Kasumi-1 (cell line): ENCODE measurements around the gene COLGALT1.
"Not testable (repeated sequence)": the region's sequence is repeated elsewhere in the genome, so short reads cannot be mapped to it uniquely, and the experiment has no call there.

Experiments used
- DNase-seq, 2 experiments: peaks; one replicate each; lab custom pipeline; 2025; lab: John Stamatoyannopoulos, UW

The COLGALT1 gene

DNA sequence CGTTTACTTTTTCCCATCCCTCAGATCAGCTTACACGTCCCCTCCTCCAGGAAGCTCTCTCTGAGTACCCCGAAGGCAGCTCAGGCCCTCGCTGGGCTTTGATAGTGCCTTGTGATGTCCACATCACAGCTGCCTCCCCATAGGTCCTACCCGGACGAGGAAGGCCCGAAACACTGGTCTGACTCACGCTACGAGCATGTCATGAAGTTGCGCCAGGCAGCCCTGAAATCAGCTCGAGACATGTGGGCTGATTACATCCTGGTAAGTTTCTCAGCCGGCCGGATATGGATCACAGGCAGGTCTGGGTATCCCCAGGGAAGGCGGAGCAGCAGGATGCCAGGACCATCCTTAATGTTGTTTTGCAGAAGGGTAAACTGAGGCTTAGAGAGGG lies 4.8 kb downstream of the COLGALT1 start:
- DNase-seq: no peak

DNA sequence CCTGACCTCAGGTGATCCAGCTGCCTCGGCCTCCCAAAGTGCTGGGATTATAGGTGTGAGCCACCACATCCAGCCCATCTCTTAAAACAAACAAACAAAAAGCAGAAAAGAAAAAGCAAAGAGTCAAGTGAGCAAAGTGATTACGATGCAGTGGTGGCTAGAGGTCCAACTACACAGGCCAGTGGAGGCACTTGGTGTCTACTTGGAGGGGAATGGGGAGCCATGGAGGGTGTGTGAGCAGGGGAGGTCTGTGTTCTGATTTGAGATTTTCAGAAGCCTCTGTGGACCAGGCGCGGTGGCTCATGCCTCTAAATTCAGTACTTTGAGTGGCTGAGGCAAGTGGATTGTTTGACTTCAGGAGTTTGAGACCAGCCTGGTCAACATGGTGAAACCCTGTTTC lies 6.6 kb downstream of the COLGALT1 start:
- no peak for DNase-seq

DNA sequence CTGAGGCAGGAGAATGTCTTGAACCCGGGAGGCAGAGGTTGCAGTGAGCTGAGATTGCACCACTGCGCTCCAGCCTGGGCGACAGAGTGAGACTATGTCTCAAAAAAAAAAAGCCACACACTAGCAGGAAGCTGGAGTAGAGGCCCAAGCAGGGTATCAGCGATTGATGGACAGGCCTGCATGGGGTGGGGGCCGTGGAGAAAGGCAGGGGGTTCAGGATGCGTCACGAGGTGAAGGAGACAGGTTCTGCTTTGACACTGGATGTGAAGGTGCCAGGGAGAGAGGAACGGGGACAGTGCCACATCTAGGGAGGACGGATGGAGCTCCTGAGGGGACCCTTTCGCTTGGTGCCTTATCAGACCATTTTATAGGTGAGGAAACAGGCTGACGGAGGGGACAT lies 7.1 kb downstream of the COLGALT1 start:
- no peak for DNase-seq

DNA sequence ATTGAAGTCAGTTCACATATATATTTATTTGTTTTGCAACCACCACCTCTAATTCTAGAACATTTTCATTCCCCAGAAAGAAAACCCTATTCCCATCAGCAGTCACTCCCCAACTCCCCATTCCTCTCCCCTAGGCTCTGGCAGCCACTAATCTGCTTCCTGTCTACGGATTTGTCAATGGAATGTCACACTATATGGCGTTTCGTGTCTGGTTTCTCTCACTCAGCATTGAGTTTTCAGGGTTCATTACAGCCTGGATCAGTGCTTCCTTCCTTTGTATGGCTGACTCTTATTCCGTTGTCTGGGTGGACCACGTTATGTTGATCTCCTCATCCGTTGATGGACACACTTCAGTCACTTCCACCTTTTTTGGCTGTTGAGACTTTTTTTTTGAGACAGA lies 9.3 kb downstream of the COLGALT1 start:
- no peak for DNase-seq

DNA sequence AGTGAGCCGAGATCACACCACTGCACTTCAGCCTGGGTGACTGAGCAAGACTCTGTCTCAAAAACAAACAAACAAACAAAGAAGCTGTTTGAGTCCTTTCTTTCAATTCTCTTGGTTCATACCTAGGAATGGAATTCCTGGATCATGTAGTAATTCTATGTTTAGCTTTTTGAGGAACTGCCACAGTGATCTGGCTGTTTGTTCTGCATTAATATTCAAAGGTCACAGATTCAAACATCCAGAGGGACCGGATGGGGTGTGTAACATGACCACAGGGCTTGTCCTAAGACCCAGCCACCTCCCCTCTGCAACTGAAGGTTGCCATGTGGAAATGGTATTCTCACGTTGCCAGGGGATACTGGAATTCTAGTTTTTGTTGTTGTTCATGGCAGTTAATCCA lies 10.2 kb downstream of the COLGALT1 start:
- no peak for DNase-seq

DNA sequence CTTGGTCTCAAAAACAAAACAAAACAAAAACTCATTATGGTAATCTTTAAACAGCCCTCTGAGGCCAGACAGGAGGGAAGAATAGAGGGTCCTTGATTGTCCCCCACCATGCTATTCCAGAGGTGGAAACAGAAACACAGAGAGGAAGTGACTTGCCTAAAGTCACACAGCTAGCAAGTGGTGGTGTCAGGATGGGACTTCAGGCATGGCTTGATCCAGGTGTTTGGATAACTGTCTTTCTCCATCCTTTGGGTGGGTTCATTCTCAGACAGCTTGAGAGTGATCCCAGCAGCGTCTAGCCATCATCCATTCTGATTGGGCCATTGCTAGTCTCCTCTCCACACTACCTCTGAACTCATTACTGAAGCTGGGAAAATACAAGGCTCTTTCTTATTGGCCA lies 12.5 kb downstream of the COLGALT1 start:
- DNase-seq: no peak

DNA sequence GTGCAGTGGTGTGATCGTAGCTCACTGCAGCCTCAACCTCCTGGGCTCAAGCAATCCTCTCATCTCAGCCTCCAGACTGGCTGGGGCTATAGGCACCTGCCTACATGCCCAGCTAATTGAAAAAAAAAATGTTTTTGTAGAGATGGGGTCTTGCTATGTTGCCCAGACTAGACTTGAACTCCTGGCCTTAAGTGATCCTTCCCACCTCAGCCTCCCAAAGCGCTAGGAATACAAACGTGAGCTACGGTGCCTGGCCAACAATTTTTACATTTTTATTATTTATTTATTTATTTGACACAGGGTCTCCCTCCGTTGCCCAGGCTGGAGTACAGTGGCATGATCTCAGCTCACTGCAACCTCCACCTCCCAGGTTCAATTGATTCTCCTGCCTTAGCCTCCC lies 14.8 kb downstream of the COLGALT1 start:
- DNase-seq: not testable (repeated sequence)

DNA sequence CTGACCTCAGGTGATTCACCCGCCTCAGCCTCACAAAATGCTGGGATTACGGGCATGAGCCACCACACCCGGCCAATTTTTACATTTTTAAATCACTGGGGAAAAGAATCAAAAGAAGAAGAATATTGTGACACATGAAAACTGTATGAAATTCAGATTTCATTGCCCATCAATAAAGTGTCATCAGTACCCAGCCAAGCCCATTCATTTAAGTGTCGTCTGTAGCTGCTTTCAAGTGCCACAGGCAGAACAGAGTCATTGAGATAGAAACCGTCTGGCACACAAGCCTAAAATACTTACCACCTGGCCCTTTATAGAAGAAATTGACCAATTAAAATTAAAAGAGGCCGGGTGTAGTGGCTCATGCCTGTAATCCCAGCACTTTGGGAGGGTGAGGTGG lies 15.3 kb downstream of the COLGALT1 start:
- no peak for DNase-seq

DNA sequence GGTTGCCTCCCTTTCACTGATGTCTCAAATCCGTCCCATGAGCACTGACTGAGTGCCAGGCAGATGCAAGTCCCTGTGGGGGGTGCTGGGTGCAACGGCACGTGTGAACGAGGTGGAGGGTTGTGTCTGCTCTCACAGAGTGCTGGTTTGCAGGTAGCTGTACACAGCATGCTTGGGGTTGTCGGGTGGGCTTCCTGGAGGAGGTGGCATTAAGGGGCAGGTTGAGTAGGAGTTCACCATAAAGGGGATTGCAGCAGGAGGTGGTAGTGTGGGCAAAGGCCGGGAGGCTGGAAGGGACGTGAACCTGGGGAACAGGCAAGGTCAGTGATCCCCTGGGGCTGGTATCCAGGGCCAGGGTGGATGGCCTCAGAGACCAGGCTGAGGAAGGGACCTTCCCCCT lies 17.2 kb downstream of the COLGALT1 start:
- DNase-seq: no peak

DNA sequence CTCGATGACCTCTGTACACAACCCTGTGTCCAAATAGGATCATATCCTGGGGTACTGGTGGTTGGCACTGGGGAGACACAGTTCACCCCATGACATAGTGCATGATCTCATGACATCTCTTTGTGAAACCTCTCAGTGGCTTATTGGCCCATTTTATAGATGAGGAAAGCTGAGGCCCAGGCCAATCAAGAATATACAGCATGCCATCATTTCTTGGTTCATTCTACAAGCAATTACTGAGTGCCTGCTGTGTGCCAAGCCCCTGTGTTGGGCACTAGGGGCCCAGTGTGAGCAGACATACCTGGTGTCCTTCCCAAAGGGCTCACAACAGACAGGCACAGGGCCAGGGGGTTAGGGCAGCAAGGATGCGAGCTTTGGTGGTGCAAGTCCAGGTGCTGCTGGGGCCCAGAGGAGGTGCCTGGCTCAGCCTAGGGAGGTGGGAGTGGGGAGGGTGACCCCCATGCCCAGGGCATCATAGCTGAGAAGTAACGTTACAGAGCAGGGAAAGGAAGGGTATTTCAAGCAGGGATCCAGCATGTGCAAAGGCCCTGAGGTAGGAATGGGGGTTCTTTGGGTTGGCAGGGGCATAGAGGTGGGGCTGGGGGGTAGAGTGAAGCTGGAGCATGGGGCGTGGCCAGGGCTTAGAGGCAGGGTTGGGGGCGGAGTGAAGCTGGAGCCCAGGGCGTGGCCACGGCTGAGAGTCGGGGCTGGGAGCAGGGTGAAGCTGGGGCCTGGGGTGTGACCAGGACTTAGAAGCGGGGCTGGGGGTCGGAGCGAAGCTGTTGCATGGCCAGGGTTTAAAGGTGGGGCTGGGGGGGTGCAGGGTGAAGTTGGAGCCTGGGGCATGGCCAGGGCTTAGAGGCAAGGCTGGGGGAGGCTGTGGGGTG lies 20.7 kb downstream of the COLGALT1 start:
- no peak for DNase-seq

DNA sequence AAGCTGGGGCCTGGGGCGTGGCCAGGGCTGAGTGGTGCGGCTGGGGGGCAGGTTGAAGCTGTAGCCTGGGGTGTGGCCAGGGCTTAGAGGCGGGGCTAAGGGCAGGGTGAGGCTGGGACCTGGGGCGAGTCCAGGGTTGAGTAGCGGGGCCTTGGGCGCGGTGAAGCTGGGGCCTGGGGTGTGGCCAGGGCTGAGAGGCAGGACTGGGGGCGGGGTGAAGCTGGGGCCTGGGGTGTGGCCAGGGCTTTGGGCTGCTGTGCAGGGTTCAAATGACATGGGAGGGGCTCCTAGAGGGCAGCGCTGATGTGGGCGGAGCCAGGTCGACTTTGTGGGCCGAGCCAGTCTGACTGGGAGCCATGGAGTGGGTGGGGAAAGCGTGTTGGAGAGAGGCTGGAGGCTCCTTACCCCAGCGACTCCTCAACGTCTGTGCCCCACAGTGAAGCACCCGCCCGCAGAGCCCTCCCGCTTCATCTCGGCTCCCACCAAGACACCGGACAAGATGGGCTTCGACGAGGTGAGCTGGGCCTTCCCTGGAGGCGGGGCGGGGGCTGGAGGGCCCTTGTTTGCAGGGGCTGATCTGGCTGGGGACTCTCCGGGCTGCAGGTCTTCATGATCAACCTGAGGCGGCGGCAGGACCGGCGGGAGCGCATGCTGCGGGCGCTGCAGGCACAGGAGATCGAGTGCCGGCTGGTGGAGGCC lies 21.5 kb downstream of the COLGALT1 start:
- DNase-seq: peak; percentile 37 to 41

DNA sequence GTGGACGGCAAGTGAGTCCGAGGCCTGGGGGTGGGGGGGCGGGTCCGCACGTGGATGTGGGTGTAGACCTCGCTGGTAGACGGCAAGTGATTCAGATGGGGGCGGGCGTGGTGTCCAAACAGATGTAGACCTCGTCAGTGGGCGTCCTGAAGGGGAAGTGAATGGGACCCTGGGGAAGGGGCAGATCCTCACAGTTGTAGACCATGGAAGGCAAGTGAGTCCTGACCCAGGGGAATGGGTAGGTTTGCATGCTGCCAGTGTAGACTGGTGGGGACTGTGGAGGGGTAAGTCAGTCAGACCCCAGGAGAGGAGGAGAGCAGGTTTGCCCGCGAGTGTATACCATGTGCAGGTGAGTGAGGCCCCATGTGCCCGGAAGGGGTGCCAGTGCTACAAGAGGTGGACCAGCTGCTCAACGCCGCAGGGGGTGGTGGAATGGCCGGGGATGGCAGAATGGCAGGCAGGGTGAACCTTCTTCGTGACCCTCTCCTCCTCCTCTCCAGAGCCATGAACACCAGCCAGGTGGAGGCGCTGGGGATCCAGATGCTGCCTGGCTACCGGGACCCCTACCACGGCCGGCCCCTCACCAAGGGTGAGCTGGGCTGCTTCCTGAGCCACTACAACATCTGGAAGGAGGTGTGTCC lies 22.1 kb downstream of the COLGALT1 start:
- DNase-seq: no peak

DNA sequence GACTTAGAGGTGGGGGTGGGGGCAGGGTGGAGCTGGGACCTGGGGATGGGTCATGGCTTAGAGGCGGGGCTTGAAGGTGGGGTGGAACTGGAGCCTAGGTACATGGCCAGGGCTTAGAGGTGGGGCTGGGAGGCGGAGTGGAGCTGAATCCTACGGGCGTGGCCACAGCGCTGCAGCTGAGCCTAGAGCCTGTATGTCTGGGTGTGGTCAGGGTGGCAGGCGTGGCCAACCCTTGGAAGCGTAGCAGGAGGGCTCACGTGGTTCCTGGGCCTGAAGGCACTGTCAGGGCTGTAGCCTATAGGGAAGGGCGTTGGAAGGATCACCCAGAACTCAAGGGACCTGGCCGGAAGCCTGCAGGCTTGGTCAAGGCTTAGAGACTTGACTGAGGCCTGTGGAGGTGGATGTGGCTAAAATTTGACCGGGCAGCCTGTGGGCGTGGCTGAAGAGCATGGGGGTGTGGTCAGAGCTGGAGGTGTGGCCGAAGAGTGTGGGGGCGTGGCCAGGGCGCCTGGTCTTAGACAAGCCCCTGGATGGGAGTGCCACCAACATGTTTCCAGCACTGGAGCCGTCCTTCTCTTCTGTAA lies 24.3 kb downstream of the COLGALT1 start:
- DNase-seq: peak; percentile 10 to 25

DNA sequence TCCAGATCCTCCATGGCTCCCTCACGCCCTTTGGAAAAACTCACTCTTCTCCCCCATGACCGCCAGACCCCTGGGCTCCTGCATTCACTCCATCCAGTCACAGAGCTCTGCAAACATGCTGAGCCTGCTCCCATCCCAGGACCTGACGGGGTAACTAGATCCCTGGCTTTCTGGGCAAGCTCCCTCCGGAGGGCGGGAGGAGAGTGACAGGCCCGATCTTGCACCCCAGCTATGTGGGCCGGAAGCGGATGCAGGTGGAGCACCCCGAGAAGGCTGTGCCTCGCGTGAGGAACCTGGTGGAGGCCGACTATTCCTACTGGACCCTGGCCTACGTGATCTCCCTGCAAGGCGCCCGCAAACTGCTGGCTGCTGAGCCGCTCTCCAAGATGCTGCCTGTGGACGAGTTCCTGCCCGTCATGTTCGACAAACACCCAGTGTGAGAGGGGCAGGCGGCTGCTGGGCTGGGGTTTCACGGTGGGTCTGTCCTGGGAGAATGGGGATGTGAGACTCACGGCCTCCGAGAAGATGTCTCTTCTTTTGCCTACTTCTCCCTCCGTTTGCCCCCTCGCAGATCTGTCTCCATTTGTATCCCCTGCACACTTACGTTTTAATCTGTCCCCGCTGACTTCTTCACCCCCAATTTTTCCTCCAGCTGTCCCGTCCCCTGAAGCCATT lies 25.2 kb downstream of the COLGALT1 start:
- no peak for DNase-seq

DNA sequence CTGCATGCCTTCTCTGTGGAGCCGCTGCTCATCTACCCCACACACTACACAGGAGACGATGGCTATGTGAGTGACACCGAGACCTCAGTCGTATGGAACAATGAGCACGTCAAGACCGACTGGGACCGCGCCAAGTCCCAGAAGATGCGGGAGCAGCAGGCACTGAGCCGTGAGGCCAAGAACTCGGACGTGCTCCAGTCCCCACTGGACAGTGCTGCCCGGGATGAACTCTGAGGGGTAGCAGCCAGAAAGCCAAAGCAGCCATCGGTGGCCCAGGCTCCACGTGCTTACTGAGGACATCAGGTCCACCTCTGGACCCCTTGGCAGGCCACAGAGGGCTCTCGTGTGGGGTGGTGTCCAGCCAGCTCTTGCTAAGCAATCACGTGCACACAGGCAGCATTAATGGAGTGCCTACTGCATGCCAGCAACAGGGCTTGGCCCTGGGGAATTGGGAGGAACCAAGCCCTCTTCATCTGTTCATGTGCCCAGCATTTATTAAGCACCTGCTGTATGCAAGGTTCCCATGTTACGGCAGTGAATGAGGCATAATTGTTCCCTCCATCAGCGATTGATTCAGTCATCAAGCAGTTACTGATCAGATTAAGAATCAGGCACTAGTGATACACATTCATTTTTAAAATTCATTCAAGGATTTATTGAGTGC lies 25.9 kb downstream of the COLGALT1 start:
- DNase-seq: no peak

DNA sequence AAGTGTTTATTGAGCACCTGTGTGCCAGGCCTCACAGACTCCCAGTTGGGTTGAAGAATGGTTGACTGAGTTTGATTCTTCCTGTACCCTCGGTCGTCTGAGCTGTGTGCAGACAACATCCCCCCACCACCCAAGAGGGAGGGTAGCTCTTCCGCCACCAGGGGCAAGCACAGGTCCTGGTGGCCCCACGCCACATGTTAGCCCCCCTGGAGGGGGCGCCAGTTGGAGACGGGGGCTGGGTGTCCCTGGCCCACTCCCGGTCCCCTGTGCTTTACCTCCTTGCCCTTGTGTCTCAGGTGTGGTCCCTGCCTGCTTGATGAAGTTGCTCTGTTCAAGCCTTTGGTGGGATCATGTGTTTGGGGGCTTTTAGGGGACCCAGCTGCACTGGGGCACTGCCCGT lies 27.2 kb downstream of the COLGALT1 start:
- no peak for DNase-seq

DNA sequence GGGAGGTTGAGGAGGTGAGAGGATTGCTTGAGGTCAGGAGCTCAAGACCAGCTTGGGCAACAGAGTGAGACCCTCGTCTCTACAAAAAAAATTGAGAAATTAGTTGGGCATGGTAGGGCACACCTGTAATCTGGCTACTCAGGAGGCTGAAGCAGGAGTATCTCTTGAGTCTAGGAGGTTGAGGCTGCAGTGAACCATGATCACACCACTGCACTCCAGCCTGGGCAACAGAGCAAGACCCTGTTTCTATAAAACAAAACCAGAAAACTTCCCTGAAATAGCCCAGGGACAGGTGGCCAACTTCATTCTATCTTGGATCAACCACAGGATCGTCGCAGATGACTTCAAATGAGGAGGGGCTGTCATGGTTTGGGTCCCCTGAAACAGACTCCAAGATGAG lies 28.7 kb downstream of the COLGALT1 start:
- DNase-seq: no peak

DNA sequence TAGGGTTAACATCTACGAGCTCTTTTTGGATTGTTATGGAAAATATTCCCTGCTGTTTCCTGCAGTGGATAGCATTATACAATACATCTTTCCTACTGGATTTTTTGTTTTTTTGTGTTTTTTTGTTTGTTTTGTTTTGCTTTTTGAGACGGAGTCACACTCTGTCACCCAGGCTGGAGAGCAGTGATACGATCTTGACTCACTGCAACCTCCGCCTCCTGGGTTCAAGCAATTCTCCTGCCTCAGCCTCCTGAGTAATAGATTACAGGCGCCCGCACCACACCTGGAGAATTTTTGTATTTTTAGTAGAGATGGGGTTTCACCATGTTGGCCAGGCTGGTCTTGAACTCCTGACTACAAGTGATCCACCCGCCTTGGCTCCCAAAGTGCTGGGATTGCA lies 29.9 kb downstream of the COLGALT1 start:
- not testable (repeated sequence) for DNase-seq

DNA sequence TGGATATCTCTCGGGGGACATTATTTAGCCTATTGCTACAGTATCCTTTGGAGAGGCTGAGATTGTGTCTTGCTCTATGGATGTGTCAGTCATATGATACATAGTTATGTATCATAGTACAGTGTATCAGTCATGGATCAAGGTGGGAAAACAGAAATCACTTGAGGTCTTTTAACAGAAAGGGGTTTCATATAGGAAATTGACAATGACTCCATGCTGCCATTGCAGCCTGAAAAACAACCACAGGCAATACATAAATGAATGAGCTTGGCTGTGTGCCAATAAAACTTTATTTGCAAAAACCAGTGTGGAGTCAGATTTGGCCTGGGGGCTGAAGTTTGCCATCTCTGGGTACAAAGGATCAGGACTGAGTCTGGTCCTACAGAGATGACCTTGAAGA lies 35.4 kb downstream of the COLGALT1 start:
- no peak for DNase-seq

DNA sequence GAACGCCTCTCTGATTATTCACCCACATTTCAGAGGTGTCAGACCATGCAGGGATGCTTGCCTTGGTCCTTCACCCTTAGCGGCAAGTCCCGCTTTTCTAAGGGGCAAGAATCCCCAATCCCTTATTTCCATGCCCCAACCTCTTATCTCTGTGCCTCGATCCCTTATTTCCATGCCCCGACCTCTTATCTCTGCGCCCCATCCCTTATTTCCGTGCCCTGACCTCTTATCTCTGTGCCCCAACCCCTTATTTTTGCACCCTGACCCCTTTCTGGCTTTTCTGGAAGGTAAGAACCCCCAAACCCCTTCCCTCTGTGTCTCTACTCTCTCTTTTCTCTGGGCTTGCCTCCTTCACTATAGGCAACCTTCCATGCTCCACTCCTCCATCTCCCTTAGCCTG lies 38.8 kb downstream of the COLGALT1 start:
- not testable (repeated sequence) for DNase-seq

DNA sequence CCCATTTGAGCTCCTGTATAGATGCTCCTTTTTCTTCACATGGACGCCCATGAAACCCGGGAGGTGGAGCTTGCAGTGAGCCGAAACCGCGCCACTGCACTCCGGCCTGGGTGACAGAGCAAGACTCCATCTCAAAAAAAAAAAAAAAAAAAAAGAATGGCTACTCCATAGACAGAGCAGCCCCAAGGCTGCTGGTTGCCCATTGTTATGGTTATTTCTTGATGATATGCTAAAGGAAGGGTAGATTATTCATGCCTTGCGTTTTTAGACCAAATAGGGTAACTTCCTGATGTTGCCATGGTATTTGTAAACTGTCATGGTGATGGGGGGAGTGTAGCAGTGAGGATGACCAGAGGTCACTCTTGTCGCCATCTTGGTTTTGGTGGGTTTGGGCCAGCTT lies 42.6 kb downstream of the COLGALT1 start:
- DNase-seq: not testable (repeated sequence)

DNA sequence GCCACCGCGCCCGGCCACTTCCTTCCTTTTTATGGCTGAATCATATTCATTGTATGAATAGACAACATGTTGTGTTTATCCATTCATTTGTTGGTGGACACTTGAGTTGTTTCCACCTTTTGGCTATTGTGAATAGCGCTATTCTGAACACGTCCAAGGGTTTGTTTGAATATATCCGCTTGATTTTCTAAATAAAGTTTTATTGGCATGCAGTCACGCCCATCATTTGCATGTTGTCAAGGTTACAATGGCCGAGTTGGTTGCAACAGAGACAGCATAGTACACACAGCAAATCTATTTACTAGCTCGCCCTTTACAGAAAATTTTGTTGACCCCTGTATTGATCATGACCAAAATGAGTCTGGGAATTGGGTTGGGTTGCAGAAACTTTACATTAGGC lies 43.5 kb downstream of the COLGALT1 start:
- DNase-seq: no peak
